ENCODE data around the gene RAD51B. TPM values are rescaled to one million over a fixed set of nuclear protein-coding genes. Genes with fewer than 3 reads are reported as not detected.
A peak's percentile ranks its signal among the peaks of the same experiment; 100 is the strongest.

Gene RAD51B
- total RNA-seq, 4 donors from 2014 or later: 14.0 to 16.4 (median 14.8) TPM

DNA sequence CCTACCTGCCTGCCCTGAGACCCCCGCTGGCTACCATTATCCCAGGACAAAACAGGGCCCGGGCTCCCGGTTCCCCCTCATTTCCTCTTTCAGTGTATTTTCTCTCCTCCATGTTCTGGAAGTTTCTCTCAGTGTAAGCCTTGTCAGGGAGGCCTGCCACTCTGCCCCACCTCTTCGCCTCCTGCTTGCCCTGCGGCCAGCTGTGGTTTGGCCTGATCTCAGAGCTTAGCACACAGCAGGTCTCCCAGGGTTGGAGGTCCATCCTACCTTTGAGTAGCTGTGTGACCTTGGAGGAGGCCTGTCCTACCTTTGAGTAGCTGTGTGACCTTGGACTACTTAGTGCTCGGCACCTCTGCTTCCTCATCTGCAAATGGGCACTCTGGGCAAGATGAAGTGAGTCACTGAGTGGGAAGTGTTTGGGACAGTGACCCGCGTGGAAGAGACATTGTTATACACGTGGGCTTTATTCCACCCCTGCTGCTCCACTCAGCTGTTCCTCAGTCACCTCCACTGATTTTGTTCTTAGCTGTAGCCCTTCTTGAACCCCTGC, 760.6 kb downstream of the RAD51B start:
- Histone ChIP-seq H3K27ac (no peak overlapping the region), H3K27me3 (no peaks in the 10 kb centered on the region), H3K36me3 (no peaks in the 10 kb centered on the region), H3K4me1 (peaks cover 14 to 50% of the 10 kb centered on the region in 2 donors), H3K4me3 (replicated peaks in 1 of 3) (no peak overlapping the region), H3K9me3 (no peaks in the 10 kb centered on the region)
- no peak for DNase-seq
- intact Hi-C loops (cut with DNase I): no loop called here
- TF ChIP-seq POLR2A (IDR thresholded peaks at IDR 0.05): no peak
- TF ChIP-seq, protein P1, sequence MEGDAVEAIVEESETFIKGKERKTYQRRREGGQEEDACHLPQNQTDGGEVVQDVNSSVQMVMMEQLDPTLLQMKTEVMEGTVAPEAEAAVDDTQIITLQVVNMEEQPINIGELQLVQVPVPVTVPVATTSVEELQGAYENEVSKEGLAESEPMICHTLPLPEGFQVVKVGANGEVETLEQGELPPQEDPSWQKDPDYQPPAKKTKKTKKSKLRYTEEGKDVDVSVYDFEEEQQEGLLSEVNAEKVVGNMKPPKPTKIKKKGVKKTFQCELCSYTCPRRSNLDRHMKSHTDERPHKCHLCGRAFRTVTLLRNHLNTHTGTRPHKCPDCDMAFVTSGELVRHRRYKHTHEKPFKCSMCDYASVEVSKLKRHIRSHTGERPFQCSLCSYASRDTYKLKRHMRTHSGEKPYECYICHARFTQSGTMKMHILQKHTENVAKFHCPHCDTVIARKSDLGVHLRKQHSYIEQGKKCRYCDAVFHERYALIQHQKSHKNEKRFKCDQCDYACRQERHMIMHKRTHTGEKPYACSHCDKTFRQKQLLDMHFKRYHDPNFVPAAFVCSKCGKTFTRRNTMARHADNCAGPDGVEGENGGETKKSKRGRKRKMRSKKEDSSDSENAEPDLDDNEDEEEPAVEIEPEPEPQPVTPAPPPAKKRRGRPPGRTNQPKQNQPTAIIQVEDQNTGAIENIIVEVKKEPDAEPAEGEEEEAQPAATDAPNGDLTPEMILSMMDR (IDR thresholded peaks at IDR 0.05): no peak
- WGBS, 2 donors: 79 to 90% methylated on average over 8 to 9 of the region's 9 CpGs

DNA sequence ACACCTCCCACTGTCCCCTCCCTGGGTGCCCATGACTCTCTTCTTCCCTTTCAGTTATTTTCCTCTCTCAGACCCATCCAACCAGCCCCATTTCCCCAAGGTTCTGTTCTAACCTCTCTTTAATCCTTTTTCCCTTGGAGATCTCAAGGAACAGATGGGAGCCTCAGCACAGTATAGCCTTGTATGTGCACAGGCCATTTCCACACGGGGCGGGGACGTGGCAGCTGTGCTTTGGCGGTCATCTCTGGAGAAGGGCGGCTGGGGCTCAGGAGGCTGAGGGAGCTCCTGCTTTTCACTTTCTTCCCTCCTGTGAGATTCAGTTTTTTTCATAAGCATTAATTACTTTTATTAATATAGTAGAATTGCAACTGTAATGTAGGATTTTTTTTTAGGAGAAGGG, 761.1 kb downstream of the RAD51B start:
- DNase-seq: no peak

GRCh38 chr14:68583548-68584280, 764.1 kb downstream of the RAD51B start:
- TF ChIP-seq POLR2A (IDR thresholded peaks at IDR 0.05): peak in 1 of 2 donors; percentile 52
- TF ChIP-seq, protein P1 (IDR thresholded peaks at IDR 0.05): no peak
- peak overlapping the region; percentile 79 to 94 (median 86) for H3K27ac ChIP-seq
- no peaks in the 10 kb centered on the region for H3K9me3 ChIP-seq
- intact Hi-C loops (cut with DNase I): no loop called here
- H3K36me3 ChIP-seq: no peaks in the 10 kb centered on the region
- no peak overlapping the region for H3K4me3 ChIP-seq (replicated peaks in 1 of 3)
- peak; percentile 96 to 97 for DNase-seq
- no peaks in the 10 kb centered on the region for H3K27me3 ChIP-seq
- H3K4me1 ChIP-seq: peaks cover 38 to 54% of the 10 kb centered on the region in 2 donors
- WGBS, 2 donors: 47 to 55% methylated on average over 8 to 11 of the region's 13 CpGs

More for the DNA sequence above, 761.1 kb downstream of the RAD51B start:
- no peaks in the 10 kb centered on the region for H3K9me3 ChIP-seq
- no peak overlapping the region for H3K4me3 ChIP-seq (replicated peaks in 1 of 3)
- TF ChIP-seq, protein P1 (IDR thresholded peaks at IDR 0.05): no peak
- no peak for TF ChIP-seq POLR2A (IDR thresholded peaks at IDR 0.05)
- no peaks in the 10 kb centered on the region for H3K36me3 ChIP-seq
- H3K4me1 ChIP-seq: peaks cover 19 to 50% of the 10 kb centered on the region in 2 donors
- no peak overlapping the region for H3K27ac ChIP-seq
- intact Hi-C loops (cut with DNase I): no loop called here
- H3K27me3 ChIP-seq: no peaks in the 10 kb centered on the region
- 90 to 92% methylated on average over 5 of the region's 5 CpGs for WGBS, 2 donors

- 47 to 52% methylated on average over 4 of the region's 4 CpGs for WGBS, 2 donors
- Histone ChIP-seq H3K9me3 (no peaks in the 10 kb centered on the region), H3K36me3 (no peaks in the 10 kb centered on the region), H3K27ac (peak overlapping the region; percentile 79 to 94 (median 86)), H3K27me3 (no peaks in the 10 kb centered on the region), H3K4me3 (replicated peaks in 1 of 3) (no peak overlapping the region), H3K4me1 (peaks cover 38 to 62% of the 10 kb centered on the region in 2 donors)
- intact Hi-C loops (cut with DNase I): no loop called here
- peak; percentile 62 to 73 for DNase-seq
- peak in 1 of 2 donors; percentile 36 for TF ChIP-seq POLR2A (IDR thresholded peaks at IDR 0.05)
- TF ChIP-seq, protein P1 (IDR thresholded peaks at IDR 0.05): no peak
Measured at GRCh38 chr14:68584786-68585185, 765.2 kb downstream of the RAD51B start.

DNA sequence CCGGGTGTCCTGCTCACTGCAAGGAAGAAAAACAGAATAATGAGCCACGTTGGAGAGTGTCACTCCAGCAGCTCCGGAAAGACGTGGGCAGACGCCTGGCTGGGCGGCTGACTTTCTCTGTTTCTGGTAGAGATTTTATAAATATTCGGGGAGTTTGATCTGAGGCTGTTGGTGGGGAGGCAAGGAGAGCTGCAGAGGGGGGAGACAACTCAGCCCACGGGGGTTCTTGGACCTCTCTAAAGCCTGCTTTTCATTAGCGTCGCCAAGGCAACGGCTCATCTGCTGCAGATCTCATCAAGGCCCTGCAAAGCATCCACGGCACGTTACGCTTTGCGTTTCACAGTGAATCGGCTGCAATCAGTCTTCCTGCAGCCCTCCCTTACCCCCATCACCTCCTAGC, 766.1 kb downstream of the RAD51B start:
- peak in 1 of 2 donors; percentile 36 for DNase-seq
- H3K36me3 ChIP-seq: no peaks in the 10 kb centered on the region
- no peaks in the 10 kb centered on the region for H3K9me3 ChIP-seq
- no peaks in the 10 kb centered on the region for H3K27me3 ChIP-seq
- H3K4me1 ChIP-seq: peaks cover 38 to 67% of the 10 kb centered on the region in 2 donors
- TF ChIP-seq POLR2A (IDR thresholded peaks at IDR 0.05): no peak
- TF ChIP-seq, protein P1 (IDR thresholded peaks at IDR 0.05): no peak
- intact Hi-C loops (cut with DNase I): no loop called here
- peak overlapping the region; percentile 79 to 94 (median 86) for H3K27ac ChIP-seq
- no peak overlapping the region for H3K4me3 ChIP-seq (replicated peaks in 1 of 3)
- 71 to 72% methylated on average over 16 of the region's 16 CpGs for WGBS, 2 donors

Measured in thyroid gland (tissue), 4 donors.